HG03103 (cell line): ENCODE measurements around the gene PLEKHG4B.

Experiments used
- ATAC-seq: cut with Tn5 transposase; IDR thresholded peaks from one replicate; pipeline ENCODE4 v1.9.1; 2021; ENCODE audit warnings: low read depth; ENCODE audit not compliant: unreplicated experiment

Gene PLEKHG4B

GRCh38 chr5:128446-128845, 36.5 kb downstream of the PLEKHG4B start:
- ATAC-seq, result no peak

- ATAC-seq, result no peak
Observed at GRCh38 chr5:129148-129547, 37.2 kb downstream of the PLEKHG4B start.

- ATAC-seq, result no peak
Observed at GRCh38 chr5:129820-130219, 37.9 kb downstream of the PLEKHG4B start.

GRCh38 chr5:130601-131131, 38.7 kb downstream of the PLEKHG4B start:
- no peak for ATAC-seq

GRCh38 chr5:136901-137300, 44.9 kb downstream of the PLEKHG4B start:
- no peak for ATAC-seq

- no peak for ATAC-seq
Observed at GRCh38 chr5:137741-138140, 45.8 kb downstream of the PLEKHG4B start.

- no peak for ATAC-seq
Observed at GRCh38 chr5:138936-139335, 47.0 kb downstream of the PLEKHG4B start.

GRCh38 chr5:139579-140442, 47.8 kb downstream of the PLEKHG4B start:
- no peak for ATAC-seq

GRCh38 chr5:140443-140829, 48.5 kb downstream of the PLEKHG4B start:
- ATAC-seq, result no peak

GRCh38 chr5:141211-141610, 49.2 kb downstream of the PLEKHG4B start:
- no peak for ATAC-seq

- no peak for ATAC-seq
Observed at GRCh38 chr5:141761-142160, 49.8 kb downstream of the PLEKHG4B start.

- no peak for ATAC-seq
Observed at GRCh38 chr5:142246-142810, 50.4 kb downstream of the PLEKHG4B start.

- ATAC-seq, result no peak
Observed at GRCh38 chr5:143041-143440, 51.1 kb downstream of the PLEKHG4B start.

GRCh38 chr5:144941-145340, 53.0 kb downstream of the PLEKHG4B start:
- ATAC-seq, result no peak

- no peak for ATAC-seq
Observed at GRCh38 chr5:145585-146323, 53.8 kb downstream of the PLEKHG4B start.

GRCh38 chr5:147751-148150, 55.8 kb downstream of the PLEKHG4B start:
- no peak for ATAC-seq

- no peak for ATAC-seq
Observed at GRCh38 chr5:149745-150485, 57.9 kb downstream of the PLEKHG4B start.

- ATAC-seq, result no peak
Observed at GRCh38 chr5:150746-151145, 58.8 kb downstream of the PLEKHG4B start.

- no peak for ATAC-seq
Observed at GRCh38 chr5:152077-152476, 60.1 kb downstream of the PLEKHG4B start.

GRCh38 chr5:153256-153655, 61.3 kb downstream of the PLEKHG4B start:
- ATAC-seq, result no peak

- no peak for ATAC-seq
Observed at GRCh38 chr5:154236-154635, 62.3 kb downstream of the PLEKHG4B start.
